GM12874 (cell line): ENCODE results near the gene IFITM1.

ENCODE experiments used
- CTCF ChIP-seq: IDR thresholded peaks from 2 replicates; pipeline ENCODE4 v1.5.1; 2011; ENCODE audit warnings: low read depth, mild to moderate bottlenecking, control low read depth, low read length, moderate library complexity; ENCODE audit not compliant: insufficient read depth

The IFITM1 gene

GRCh38 chr11:344836-345578, 31.2 kb downstream of the IFITM1 start:
- TF ChIP-seq CTCF, result no peak

- no peak for TF ChIP-seq CTCF
Observed at GRCh38 chr11:346529-346928, 32.7 kb downstream of the IFITM1 start.

GRCh38 chr11:350723-351255, 36.9 kb downstream of the IFITM1 start:
- TF ChIP-seq CTCF, result no peak

GRCh38 chr11:351411-351810, 37.6 kb downstream of the IFITM1 start:
- no peak for TF ChIP-seq CTCF

- TF ChIP-seq CTCF, result no peak
Observed at GRCh38 chr11:352456-353031, 38.7 kb downstream of the IFITM1 start.

- TF ChIP-seq CTCF, result no peak
Observed at GRCh38 chr11:353179-353873, 39.5 kb downstream of the IFITM1 start.

- TF ChIP-seq CTCF, result no peak
Observed at GRCh38 chr11:355581-356458, 42.0 kb downstream of the IFITM1 start.
